Measurements from ENCODE around the gene KCNE3. TPM values are rescaled to one million over a fixed set of nuclear protein-coding genes. Genes with fewer than 3 reads are reported as not detected.

Gene KCNE3
- total RNA-seq, 4 donors from 2014 or later = 4.2 to 21.9 (median 5.2) TPM

DNA sequence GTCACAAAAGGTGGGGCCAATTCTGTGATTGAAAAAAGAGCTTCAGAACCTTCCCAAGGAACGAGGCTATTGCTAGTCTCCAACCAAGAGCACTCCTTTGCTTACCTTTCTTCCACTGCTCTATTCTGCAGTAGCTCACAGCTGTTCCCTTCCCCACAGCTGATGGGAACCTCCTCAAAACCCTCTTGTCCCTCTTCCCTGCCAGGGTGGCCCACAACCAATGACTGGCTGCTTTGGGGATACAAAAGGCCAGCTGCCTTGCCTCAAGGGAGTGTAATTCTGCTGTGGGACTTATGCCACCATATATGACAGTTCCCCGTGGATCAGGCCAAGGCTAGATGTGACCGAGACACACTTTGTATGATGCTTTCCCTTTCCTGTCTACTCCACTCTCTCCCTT, 15.0 kb downstream of the KCNE3 start:
- no peak for ATAC-seq
- H3K27me3 ChIP-seq = peaks cover 10% of the 10 kb centered on the region
- H3K4me3 ChIP-seq = no peak overlapping the region
- peaks cover 0 to 5% of the 10 kb centered on the region in 2 donors for H3K36me3 ChIP-seq
- H3K27ac ChIP-seq = no peak overlapping the region
- WGBS, 2 donors (ENCODE audit: low coverage in 1 of 2) = 54 to 78% methylated on average over 2 to 3 of the region's 3 CpGs
- no peak for TF ChIP-seq POLR2AphosphoS5 (IDR thresholded peaks at IDR 0.05)
- peaks cover 0 to 8% (median 0%) of the 10 kb centered on the region in 3 donors for H3K4me1 ChIP-seq
- no peaks in the 10 kb centered on the region for H3K9me3 ChIP-seq

DNA sequence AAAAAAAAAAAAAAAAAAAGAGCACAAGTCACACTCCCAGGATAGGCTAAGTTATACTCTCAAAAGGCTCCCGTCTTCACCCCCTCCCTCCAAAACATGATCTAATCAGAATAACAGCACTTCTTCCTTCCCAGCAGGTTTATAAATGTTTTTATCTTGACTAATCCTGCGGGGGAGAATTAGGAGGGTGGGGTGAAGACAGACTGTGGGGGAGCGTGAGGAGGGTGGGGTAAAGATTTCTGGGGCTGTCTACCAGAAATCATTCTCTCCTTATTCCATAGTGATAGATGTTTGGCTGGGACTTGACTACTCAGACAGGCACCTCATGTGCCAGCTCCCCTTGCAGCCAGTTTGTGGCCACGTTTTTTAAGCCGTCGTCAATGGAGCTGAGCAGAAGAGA, 17.0 kb downstream of the KCNE3 start:
- 63 to 71% methylated on average over 2 to 6 of the region's 6 CpGs for WGBS, 2 donors (ENCODE audit: low coverage in 1 of 2)
- no peak for ATAC-seq
- peaks cover 10% of the 10 kb centered on the region for H3K27me3 ChIP-seq
- no peaks in the 10 kb centered on the region for H3K36me3 ChIP-seq
- TF ChIP-seq POLR2AphosphoS5 (IDR thresholded peaks at IDR 0.05) (no peak), EP300 (IDR thresholded peaks at IDR 0.05) (no peak), POLR2A (IDR thresholded peaks at IDR 0.05) (no peak)
- TF ChIP-seq, protein P1, sequence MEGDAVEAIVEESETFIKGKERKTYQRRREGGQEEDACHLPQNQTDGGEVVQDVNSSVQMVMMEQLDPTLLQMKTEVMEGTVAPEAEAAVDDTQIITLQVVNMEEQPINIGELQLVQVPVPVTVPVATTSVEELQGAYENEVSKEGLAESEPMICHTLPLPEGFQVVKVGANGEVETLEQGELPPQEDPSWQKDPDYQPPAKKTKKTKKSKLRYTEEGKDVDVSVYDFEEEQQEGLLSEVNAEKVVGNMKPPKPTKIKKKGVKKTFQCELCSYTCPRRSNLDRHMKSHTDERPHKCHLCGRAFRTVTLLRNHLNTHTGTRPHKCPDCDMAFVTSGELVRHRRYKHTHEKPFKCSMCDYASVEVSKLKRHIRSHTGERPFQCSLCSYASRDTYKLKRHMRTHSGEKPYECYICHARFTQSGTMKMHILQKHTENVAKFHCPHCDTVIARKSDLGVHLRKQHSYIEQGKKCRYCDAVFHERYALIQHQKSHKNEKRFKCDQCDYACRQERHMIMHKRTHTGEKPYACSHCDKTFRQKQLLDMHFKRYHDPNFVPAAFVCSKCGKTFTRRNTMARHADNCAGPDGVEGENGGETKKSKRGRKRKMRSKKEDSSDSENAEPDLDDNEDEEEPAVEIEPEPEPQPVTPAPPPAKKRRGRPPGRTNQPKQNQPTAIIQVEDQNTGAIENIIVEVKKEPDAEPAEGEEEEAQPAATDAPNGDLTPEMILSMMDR (IDR thresholded peaks at IDR 0.05) = no peak
- H3K27ac ChIP-seq = no peak overlapping the region
- H3K9me3 ChIP-seq = no peaks in the 10 kb centered on the region
- peaks cover 0 to 8% (median 0%) of the 10 kb centered on the region in 3 donors for H3K4me1 ChIP-seq
- no peak overlapping the region for H3K4me3 ChIP-seq

DNA sequence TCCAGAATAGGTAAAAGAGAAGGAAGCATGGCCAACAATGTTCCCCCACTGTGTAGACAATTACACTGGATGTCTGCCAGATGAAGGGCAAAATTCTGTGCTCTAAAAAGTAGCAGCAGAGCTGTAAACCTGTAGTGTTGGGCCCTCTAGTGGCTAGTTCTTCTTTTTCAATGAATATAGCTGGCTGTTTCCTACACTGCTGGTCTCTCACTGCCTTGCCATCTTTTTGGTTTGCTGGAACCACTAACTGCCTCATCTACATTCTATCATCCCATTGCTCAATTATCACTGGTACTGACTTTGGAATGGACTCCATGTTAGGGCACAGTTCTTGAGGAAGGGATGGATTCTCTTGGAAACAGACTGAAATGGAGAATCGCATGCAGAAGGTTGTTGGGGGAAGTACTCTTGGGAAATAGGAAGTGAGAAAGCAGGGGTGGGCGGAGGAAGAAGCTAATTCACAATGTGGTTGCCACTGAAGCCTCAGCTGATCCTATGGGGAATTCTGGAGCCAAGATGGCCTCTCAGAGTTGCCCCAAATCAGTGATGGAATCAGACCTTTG, 17.9 kb downstream of the KCNE3 start:
- Histone ChIP-seq H3K36me3 (no peaks in the 10 kb centered on the region), H3K27ac (no peak overlapping the region)
- WGBS, 2 donors (ENCODE audit: low coverage in 1 of 2) = 43 to 62% methylated on average over 1 to 2 of the region's 2 CpGs

DNA sequence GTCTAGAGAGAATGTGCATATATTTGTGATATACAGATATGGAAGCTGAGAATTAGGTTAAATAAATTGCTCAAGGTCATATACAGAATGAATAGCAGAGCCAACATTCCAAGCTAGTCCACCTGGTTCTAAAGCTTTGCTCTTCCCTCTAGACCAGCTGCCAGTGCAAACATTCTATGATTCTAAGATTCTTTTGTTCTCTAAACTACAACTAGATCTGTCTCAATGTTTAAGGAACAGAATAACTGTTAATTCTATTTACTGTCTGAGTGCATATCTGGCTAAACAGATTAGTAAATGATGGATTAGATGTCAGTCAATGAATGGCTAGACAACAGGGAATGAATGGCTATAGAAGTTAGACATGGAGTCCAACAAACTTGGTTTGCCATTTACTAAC, 19.6 kb downstream of the KCNE3 start:
- Histone ChIP-seq H3K36me3 (no peaks in the 10 kb centered on the region), H3K27me3 (peaks cover 8% of the 10 kb centered on the region), H3K27ac (no peak overlapping the region), H3K9me3 (no peaks in the 10 kb centered on the region), H3K4me1 (peaks cover 0 to 8% (median 0%) of the 10 kb centered on the region in 3 donors), H3K4me3 (no peak overlapping the region)
- TF ChIP-seq, protein P1 (IDR thresholded peaks at IDR 0.05) = no peak
- no peak for TF ChIP-seq POLR2A (IDR thresholded peaks at IDR 0.05)
- TF ChIP-seq EP300 (IDR thresholded peaks at IDR 0.05) = no peak
- no peak for TF ChIP-seq POLR2AphosphoS5 (IDR thresholded peaks at IDR 0.05)
- no peak for ATAC-seq

More for the DNA sequence above, 17.9 kb downstream of the KCNE3 start:
- H3K4me1 ChIP-seq = peaks cover 0 to 8% (median 0%) of the 10 kb centered on the region in 3 donors
- no peaks in the 10 kb centered on the region for H3K9me3 ChIP-seq
- H3K4me3 ChIP-seq = no peak overlapping the region
- H3K27me3 ChIP-seq = peaks cover 10% of the 10 kb centered on the region
- TF ChIP-seq EP300 (IDR thresholded peaks at IDR 0.05) (no peak), POLR2AphosphoS5 (IDR thresholded peaks at IDR 0.05) (peak; percentile 44), POLR2A (IDR thresholded peaks at IDR 0.05) (no peak)
- TF ChIP-seq, protein P1 (IDR thresholded peaks at IDR 0.05) = peak; percentile 46 to 86 (median 78)
- ATAC-seq = peak; percentile 72

DNA sequence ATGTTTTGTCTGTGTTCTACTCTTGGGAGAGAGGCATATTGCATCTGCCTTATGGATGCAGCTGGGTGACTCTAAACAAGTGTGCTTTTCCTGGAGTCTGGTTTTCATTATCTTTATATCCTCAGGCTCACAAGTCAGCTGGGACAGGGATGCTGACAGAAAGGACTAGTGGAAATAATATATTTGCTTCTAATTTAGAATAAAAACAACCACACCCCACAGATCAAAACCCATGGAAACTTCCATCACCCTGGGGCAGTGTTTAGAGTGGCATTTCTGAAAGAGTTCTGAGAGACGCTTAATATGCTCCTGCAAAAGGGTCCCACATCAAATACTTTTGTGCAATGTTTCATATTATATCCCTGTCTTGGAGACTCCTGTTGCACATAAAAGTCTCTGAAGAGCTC, 20.8 kb downstream of the KCNE3 start:
- TF ChIP-seq, protein P1 (IDR thresholded peaks at IDR 0.05) = no peak
- TF ChIP-seq POLR2A (IDR thresholded peaks at IDR 0.05) (no peak), EP300 (IDR thresholded peaks at IDR 0.05) (no peak), POLR2AphosphoS5 (IDR thresholded peaks at IDR 0.05) (no peak)
- Histone ChIP-seq H3K4me3 (no peak overlapping the region), H3K27ac (no peak overlapping the region), H3K27me3 (no peaks in the 10 kb centered on the region), H3K36me3 (no peaks in the 10 kb centered on the region), H3K9me3 (no peaks in the 10 kb centered on the region), H3K4me1 (peaks cover 0 to 8% (median 0%) of the 10 kb centered on the region in 3 donors)
- ATAC-seq = no peak
- WGBS, 2 donors (ENCODE audit: low coverage in 1 of 2) = 86 to 100% methylated on average over 1 of the region's 1 CpG

All from gastroesophageal sphincter (tissue), 4 donors.